NOMO-1 (cell line): ENCODE data around the gene ZDHHC19.

Experiments
- DNase-seq, 2 experiments: peaks; one replicate each; lab custom pipeline; 2025; ENCODE audit not compliant: unreplicated experiment in 2 of 2; lab: John Stamatoyannopoulos, UW

ZDHHC19 gene

DNA sequence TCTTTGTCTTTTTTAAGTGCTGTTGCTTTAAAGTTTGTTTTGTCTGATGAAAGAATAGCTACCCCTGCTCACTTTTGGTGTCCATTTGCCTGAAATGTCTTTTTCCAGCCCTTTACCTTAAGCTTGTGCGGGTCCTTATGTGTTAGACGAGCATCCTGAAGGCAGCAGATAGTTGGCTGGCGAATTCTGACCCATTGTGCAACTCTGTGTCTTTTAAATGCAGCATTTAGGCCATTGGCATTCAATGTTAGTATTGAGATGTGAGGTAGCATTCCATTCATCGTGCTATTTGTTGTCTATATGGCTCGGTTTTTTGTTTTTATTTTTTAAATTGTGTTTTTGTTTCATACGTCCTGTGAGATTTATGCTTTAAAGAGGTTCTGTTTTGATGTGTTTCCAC lies 55.0 kb downstream of the ZDHHC19 start:
- DNase-seq, result no peak

GRCh38 chr3:196150481-196150880 lies 60.7 kb downstream of the ZDHHC19 start:
- no peak for DNase-seq

GRCh38 chr3:196149831-196150301 lies 61.3 kb downstream of the ZDHHC19 start:
- peak; percentile 62 to 65 for DNase-seq

DNA sequence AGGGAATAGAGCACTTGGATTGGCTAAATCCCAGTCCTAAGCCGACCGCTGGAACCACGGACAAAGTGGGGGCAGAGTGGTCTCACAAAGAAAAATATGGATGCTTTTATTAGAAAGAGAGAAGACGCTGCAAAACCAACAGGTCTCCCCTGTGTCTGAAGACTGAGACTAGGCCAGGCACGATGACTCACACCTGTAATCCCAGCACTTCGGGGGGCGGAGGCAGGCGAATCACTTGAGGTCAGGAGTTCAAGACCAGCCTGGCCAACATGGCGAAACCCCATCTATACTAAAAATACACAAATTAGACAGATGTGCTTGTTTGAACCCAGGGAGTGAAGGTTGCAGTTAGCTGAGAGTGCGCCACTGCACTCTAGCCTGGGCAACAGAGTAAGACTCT lies 61.8 kb downstream of the ZDHHC19 start:
- no peak for DNase-seq
